ENCODE results near the gene MED12L.

The MED12L gene

GRCh38 chr3:151467069-151467468 lies 381.6 kb downstream of the MED12L start:
- TF ChIP-seq CTCF (IDR thresholded peaks at IDR 0.05; ENCODE audit: extremely low read depth, insufficient read depth, missing control alignments) = no peak
- in situ Hi-C loops (cut with MboI; ENCODE audit: low pct_unique_long_range_greater_than_20kb, low sequenced_read_pairs, unreplicated experiment) = no loop called here
- DNase-seq (ENCODE audit: low spot score) = no peak

GRCh38 chr3:151468284-151468917 lies 382.9 kb downstream of the MED12L start:
- in situ Hi-C loops (cut with MboI; ENCODE audit: low pct_unique_long_range_greater_than_20kb, low sequenced_read_pairs, unreplicated experiment) = no loop called here
- peak; percentile 79 for TF ChIP-seq CTCF (IDR thresholded peaks at IDR 0.05; ENCODE audit: extremely low read depth, insufficient read depth, missing control alignments)
- peak; percentile 34 for DNase-seq (ENCODE audit: low spot score)

- in situ Hi-C loops (cut with MboI; ENCODE audit: low pct_unique_long_range_greater_than_20kb, low sequenced_read_pairs, unreplicated experiment) = no loop called here
- TF ChIP-seq CTCF (IDR thresholded peaks at IDR 0.05; ENCODE audit: extremely low read depth, insufficient read depth, missing control alignments) = no peak
- no peak for DNase-seq (ENCODE audit: low spot score)
These were observed 391.0 kb downstream of the MED12L start for GRCh38 chr3:151476344-151477018.

- no peak for DNase-seq (ENCODE audit: low spot score)
- in situ Hi-C loops (cut with MboI; ENCODE audit: low pct_unique_long_range_greater_than_20kb, low sequenced_read_pairs, unreplicated experiment) = no loop called here
- TF ChIP-seq CTCF (IDR thresholded peaks at IDR 0.05; ENCODE audit: extremely low read depth, insufficient read depth, missing control alignments) = no peak
These were observed 392.3 kb downstream of the MED12L start for GRCh38 chr3:151477591-151478334.

GRCh38 chr3:151478335-151478697 lies 392.9 kb downstream of the MED12L start:
- no peak for TF ChIP-seq CTCF (IDR thresholded peaks at IDR 0.05; ENCODE audit: extremely low read depth, insufficient read depth, missing control alignments)
- no peak for DNase-seq (ENCODE audit: low spot score)
- in situ Hi-C loops (cut with MboI; ENCODE audit: low pct_unique_long_range_greater_than_20kb, low sequenced_read_pairs, unreplicated experiment) = no loop called here

- no peak for DNase-seq (ENCODE audit: low spot score)
- no peak for TF ChIP-seq CTCF (IDR thresholded peaks at IDR 0.05; ENCODE audit: extremely low read depth, insufficient read depth, missing control alignments)
- in situ Hi-C loops (cut with MboI; ENCODE audit: low pct_unique_long_range_greater_than_20kb, low sequenced_read_pairs, unreplicated experiment) = no loop called here
These were observed 394.0 kb downstream of the MED12L start for GRCh38 chr3:151479452-151479851.

Measured in GM13977 (cell line).